Thyroid gland (tissue), 4 donors: ENCODE results near the gene HSPA14.

Source experiments
- CTCF ChIP-seq, 6 experiments: fragments of 200-600 bp in 3 of 6; fragments of 450-650 bp in 3 of 6; sonication (generic) in 3 of 6; IDR thresholded peaks; one replicate each; pipeline ENCODE4 v1.5.1; 2016 to 2019; ENCODE audit warnings: antibody characterized with exemption in 6 of 6, mild to moderate bottlenecking in 2 of 6, inconsistent platforms in 1 of 6, moderate library complexity in 1 of 6
- POLR2A ChIP-seq, 2 donors: fragments of 450-650 bp; IDR thresholded peaks; one replicate each; pipeline ENCODE4 v1.6.1; 2017; ENCODE audit warnings: antibody characterized with exemption in 2 of 2, mild to moderate bottlenecking in 2 of 2, moderate library complexity in 1 of 2

- TF ChIP-seq CTCF (IDR thresholded peaks at IDR 0.05), result no peak
- no peak for TF ChIP-seq POLR2A (IDR thresholded peaks at IDR 0.05)
Measured at GRCh38 chr10:14803827-14804226, 34.3 kb upstream of the HSPA14 start.
